Measurements from ENCODE around the gene HOXA13.

The HOXA13 gene

GRCh38 chr7:27180431-27181420 lies 19.2 kb downstream of the HOXA13 start:
- FAIRE-seq = no peak

DNA sequence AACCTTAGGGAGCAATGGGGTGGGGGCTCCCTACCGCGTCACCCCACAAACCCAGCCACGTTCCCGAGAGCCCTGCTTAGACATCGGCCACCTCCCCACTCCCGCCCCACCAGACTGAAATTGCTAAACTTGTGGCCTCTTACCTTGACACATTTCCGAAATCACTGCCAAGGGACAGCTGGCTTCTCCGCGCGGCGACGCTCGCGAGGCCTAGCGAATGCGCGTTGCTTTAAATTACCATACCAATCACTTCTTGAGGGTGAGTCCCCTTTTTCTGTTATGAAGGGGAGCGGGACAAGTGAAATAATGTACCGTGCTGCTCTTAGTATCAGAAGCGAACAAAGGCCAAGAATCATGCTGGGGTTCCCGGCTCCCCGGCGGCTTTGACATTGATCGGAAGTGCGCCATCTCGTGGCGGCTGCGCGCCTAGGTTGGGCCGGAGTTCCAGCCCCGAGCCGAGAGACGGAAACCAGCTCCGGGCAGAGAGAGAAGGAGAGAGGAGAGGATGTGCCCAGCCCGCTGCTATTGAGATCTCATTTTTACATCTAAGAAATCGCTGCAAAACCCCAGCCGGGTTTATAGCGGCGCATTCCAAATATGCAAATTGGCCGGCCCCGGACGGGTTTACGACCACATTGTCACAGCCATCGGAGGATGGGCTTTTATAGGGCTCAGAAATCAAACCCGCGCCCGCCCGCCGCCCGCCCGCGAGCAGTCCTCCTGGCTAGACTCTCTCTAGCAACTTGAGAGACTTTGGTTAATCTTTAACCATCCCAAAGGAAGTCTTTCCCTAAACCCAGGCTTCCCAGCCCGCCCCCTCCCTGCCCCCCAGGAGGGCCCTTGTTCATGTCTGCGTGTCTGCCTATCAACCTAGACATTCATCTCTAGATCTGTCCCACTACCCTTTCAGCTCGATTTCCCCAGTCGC lies 20.1 kb downstream of the HOXA13 start:
- FAIRE-seq = peak; percentile 23

DNA sequence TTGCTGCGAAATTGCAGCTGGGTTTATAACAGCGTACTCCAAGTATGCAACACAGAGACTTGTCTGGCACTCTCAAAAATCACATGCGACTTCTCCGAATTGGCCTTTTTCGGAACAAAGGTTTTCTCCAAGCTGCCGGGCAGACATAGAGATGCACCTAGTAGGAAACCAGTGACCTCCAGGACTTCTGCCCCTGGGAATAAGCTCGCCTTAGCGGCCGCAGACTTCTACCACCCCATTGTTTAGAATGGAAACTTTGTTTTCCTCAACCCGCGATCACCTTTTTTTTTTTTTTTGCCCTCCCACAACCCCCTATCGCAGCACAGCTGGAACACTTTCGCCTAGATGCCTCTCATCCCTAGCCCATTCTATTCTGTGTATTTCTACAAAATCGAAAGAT lies 20.9 kb downstream of the HOXA13 start:
- FAIRE-seq = no peak

- FAIRE-seq = no peak
Measured at GRCh38 chr7:27178366-27178765, 21.5 kb downstream of the HOXA13 start.

- no peak for FAIRE-seq
Measured at GRCh38 chr7:27177795-27178320, 22.0 kb downstream of the HOXA13 start.

DNA sequence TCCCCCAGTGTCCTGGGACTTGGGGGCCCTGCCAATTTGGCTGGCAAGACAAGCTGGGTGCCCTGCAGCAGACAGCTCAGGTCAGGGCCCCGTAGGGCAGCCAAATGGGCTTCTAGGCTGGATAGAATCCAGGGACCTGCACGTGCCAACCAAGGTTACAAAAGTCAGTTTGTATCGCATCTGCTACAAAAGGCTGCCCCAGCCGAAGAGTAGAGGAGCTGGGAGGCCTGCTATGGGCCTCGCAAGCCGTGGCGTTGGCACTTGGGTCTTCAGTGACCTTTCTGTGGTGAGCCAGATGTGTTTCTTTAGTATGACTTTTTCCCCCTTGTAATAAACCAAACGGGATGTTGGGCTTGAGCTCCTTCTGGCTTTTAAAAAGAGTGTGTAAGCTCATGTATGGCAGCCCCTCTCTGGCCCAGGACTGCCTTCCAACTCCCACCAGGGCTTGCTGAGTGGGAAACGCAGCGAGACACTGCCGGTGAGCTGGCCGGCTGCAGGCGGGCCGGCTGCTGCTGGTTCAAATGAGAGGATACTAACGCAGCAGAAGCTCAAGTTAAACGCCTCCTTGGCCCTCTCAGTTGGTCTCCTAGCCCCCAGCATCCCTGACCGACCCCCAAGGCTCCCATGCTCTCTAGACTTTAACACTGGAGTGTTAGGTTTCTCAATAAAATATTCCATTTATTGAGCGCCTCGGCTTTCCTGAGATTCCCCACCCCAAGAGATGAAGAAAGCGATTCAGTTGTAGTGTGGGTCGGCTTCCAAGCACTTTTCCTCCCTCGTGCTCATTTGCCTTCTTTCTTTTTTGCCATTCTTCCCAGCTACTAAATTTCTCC lies 22.7 kb downstream of the HOXA13 start:
- no peak for FAIRE-seq

GRCh38 chr7:27176524-27176845 lies 23.4 kb downstream of the HOXA13 start:
- FAIRE-seq = no peak

DNA sequence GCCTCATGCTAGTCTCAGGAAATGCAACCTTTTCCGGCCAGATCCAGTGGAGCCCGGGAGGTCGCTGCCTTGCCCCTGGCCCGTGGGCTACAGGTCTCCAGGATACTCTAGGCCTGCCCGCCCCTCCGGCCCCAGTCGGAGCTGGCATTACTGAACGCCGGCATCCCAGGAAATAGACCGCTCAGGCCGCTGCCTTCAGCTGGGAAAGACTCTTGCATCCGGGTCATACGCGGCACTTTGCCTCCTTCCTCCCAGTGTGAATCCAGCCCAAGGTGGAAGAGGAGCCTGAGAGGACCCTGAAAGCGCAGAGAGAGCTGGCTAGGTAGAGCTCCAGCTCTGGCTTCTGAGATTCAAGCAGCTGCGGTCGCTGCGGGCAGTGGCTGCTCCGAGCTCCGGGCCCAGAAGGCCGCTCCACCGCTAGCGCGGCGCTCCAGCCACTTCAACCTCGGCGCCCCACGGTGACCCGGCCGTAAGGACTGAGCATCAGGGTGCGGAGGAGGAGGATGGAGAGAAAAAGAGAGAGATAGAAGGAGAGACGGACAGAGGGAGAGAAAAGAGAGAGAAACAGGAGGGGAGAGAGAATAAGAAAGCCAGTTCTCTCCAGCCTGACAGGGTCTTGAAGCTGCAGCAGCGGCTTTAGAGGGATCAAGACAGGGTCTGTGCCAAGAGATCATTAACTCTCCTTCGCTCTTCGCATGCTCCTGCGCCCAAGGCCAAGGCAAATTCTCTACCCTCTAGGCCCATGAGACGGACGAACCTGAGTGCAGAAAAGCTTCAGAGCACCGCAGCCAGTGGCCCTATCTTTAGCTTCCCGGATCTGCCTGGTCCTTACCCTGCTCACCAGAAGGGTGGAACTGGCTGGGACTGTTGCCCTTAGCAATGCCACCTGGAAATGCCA lies 24.0 kb downstream of the HOXA13 start:
- no peak for FAIRE-seq

DNA sequence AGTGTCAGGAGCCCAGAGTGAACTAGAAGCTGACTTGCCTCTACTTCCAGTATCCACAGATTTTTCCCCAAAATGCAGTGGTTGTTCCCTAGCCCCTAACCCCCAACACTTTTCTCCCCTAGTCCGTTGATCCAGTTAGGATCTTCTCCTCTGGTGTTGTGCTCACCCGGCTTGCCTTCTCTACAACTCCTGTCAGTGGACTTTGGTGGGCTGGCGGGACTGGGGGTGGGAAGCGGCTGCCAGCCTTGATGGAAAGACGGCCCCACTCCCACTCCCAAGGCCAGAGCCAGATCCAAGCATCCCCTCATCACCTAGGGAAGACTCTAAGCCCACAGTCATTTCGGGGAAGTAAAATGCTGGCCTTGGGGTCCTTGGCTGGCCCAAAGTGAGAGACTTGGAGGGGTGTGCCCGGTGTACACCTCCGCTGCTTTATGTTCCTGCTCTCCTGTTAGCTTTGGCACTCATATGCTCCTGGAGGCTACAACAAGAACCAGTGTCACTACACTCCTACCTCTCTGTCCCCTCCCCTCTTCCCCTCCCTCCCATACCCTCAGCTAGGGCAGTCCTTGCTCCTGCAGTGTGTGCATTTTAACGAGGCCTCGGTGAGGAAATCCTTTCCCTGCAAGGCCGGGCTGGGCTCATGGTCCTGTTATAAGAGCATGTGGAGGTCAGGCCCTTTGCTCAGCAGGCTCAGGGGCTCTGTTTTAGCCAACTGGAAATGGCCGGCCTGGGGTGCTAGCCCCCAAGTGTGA lies 24.8 kb downstream of the HOXA13 start:
- FAIRE-seq = no peak

DNA sequence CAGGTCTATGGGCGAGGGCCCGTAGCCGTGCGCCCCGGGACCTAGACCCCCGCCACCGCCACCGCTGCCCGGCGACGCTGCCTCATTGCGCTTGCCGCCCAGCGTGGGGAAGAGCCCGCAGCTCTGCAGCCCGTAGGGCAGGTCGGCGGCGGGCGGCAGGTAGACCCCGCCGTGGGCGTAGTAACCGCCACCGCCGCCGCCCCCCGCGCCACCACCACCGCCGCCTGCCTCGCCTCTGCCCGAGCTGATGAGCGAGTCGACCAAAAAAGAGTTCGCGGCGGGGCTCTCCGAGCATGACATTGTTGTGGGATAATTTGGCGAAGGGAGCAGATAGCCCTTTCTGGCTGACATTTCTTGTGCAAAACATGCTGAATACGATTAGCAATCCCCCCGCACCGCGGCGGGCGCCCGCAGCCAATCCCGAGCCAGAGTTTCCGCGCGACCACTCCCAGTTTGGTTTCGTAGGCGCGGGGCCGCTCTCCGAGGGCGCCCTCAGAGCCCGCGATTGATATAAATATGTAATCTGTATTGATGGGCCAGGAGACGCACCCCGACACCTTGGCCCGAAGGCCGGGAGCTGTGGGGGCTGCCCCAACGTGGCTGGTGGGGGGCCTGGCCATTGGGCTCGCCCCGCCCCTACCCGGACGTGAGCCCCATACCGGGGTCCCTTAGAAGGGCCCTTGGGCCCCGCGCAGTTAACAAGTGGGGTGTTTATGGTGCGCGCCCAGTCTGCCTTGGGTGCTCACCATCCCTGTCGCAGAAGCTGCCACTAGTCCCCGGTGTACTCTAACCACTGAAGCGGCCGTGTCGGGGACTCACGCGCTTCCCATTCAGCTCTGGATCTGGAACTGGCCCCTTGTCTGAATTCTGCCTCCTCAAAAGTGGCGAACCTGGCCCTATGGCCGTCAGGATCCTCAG lies 25.7 kb downstream of the HOXA13 start, which contains the start of gene HOXA10:
TSS of gene HOXA10 (minus strand) at position 365 of the 918 bp plus-strand sequence. CDS start at position 351, 14 bp downstream.
- peak; percentile 85 for FAIRE-seq

GRCh38 chr7:27173511-27173955 lies 26.4 kb downstream of the HOXA13 start:
- no peak for FAIRE-seq

GRCh38 chr7:27172823-27173510 lies 26.9 kb downstream of the HOXA13 start:
- FAIRE-seq = no peak

DNA sequence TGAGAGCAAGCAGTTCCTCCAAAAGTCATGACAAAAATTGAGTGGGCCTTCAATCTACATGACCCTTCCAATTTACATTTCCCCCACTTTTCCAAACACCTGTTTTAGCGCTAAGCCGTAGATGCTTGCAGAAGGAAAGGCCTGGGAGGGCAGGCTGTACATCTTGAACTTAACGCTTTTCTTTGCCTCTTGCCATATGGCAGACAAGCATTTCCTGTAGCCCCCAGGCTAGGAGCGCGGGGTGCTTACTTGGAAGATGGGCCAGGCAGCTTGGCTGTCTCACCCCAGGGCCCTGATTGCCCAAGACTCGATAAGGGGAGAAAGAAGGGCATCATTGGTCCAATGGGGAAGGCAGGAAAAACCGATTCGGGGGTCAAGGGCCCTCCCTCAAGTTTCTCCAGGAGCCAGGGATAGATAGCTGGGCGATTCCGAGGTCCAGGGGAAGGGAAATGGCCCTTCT lies 27.5 kb downstream of the HOXA13 start:
- no peak for FAIRE-seq

- FAIRE-seq = no peak
Measured at GRCh38 chr7:27171637-27172314, 28.1 kb downstream of the HOXA13 start.

- FAIRE-seq = no peak
Measured at GRCh38 chr7:27171325-27171636, 28.6 kb downstream of the HOXA13 start.

DNA sequence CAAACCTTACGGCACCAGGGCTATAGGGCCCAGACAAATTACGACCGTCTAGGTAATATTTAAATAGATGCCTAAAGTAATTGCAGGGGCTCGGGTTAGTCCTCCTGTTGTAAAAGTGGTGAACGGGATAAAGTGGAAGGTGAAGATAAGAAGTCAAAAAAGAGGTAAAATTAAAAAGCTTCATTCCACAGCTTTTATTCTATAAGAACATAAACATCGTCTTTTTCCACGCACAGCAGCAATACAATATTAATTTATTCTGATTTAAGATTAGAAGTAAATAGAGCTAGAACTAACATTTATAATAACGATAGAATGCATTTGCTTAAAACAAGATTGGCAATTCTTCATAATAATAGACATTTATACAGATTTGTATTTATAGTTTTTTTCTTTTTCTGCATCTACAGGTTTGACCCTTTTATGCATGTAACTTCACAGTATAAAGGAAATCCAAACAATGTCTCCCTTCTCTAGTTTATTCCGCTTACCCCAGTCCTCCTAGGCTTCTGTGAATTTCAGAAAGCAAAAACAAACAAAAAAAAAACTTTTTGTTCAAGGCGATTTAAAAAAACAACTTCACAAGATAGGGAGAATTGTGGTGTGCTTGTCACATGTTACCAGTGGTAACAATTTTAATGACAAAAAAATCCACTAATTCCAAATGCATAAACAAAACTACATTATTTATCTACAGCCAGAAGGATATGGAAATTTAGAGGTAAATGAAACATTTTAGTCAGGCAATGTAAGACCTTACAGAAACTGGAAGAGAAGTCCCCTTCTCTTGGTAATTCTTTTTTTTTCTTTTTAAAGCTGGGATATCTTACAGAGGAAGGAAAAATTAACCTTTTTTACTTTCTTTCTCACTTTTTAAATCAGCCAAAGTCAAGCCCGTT lies 29.2 kb downstream of the HOXA13 start:
- FAIRE-seq = no peak
